GM13976 (cell line): Measurements from ENCODE around the gene ATP8B2.
"Not testable (repeated sequence)": the region's sequence is repeated elsewhere in the genome, so short reads cannot be mapped to it uniquely, and the experiment has no call there.

ENCODE experiments used
- DNase-seq: peaks from one replicate; pipeline ENCODE4 v3.0.0; 2012; ENCODE audit warnings: low spot score
- in situ Hi-C: fragments of 300-500 bp; cut with MboI; formaldehyde crosslinking; loops from one replicate; pipeline ENCODE4 v1.12.0; 2022; ENCODE audit warnings: low sequenced_read_pairs, mixed read lengths, inconsistent platforms; ENCODE audit not compliant: unreplicated experiment
- TF ChIP-seq, protein P1 (sequence below): IDR thresholded peaks from 2 replicates; pipeline ENCODE4 v1.5.1; 2012; ENCODE audit warnings: borderline replicate concordance, mild to moderate bottlenecking; ENCODE audit not compliant: insufficient read depth; ENCODE audit errors: extremely low read depth, missing control alignments, control extremely low read depth

ATP8B2 gene

DNA sequence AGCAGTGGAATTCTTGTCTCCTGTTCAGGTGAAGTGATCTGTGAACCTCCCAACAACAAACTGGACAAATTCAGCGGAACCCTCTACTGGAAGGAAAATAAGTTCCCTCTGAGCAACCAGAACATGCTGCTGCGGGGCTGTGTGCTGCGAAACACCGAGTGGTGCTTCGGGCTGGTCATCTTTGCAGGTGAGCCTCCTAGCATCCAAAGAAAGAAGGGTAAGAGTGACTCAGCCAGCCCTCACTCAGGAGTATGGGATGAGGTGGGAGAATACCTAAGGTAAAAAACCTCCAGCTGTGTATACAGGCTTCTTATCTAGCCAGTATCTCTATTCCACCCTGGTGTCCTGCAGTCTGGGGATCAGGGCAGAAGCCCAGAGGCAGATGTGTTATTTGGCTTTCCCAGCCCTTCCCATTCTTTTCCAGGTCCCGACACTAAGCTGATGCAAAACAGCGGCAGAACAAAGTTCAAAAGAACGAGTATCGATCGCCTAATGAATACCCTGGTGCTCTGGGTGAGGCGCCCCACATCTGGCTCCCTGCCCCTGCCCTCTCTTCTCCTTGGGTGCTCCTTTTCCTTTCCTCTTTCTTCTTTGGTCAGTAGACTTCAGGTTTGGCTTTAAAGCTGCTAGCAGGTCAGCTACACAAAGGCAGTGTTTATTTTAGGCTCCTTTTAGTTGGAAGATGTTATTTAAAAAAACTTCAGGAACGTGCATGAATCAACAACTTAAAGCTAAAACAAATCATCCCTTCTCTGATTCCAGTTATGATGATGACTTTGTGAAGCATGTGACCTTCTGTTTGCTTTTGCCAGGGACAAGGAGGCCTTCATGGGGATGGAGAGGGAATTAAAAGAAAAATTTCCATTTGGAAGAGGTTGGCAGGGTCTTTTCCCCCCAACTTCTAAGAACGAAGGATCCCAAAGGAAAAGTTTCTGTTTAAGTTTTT is 9.0 kb downstream of the ATP8B2 start:
- in situ Hi-C loops, result loop anchor here (10.0 kb wide), 1 partner anchor 140 kb away; the partner anchor contains the start of gene TPM3
- TF ChIP-seq, protein P1, sequence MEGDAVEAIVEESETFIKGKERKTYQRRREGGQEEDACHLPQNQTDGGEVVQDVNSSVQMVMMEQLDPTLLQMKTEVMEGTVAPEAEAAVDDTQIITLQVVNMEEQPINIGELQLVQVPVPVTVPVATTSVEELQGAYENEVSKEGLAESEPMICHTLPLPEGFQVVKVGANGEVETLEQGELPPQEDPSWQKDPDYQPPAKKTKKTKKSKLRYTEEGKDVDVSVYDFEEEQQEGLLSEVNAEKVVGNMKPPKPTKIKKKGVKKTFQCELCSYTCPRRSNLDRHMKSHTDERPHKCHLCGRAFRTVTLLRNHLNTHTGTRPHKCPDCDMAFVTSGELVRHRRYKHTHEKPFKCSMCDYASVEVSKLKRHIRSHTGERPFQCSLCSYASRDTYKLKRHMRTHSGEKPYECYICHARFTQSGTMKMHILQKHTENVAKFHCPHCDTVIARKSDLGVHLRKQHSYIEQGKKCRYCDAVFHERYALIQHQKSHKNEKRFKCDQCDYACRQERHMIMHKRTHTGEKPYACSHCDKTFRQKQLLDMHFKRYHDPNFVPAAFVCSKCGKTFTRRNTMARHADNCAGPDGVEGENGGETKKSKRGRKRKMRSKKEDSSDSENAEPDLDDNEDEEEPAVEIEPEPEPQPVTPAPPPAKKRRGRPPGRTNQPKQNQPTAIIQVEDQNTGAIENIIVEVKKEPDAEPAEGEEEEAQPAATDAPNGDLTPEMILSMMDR, result no peak
- DNase-seq, result no peak

GRCh38 chr1:154335025-154335714 is 9.8 kb downstream of the ATP8B2 start:
- peak; percentile 89 for DNase-seq
- TF ChIP-seq, protein P1, result peak; percentile 79
- in situ Hi-C loops, result loop anchor here (10.0 kb wide), 1 partner anchor 140 kb away; the partner anchor contains the start of gene TPM3

GRCh38 chr1:154337253-154337894 is 12.0 kb downstream of the ATP8B2 start:
- peak; percentile 4 for DNase-seq
- in situ Hi-C loops, result loop anchor here (10.0 kb wide), 1 partner anchor 143 kb away; the partner anchor contains the start of gene TPM3
- TF ChIP-seq, protein P1, result no peak

DNA sequence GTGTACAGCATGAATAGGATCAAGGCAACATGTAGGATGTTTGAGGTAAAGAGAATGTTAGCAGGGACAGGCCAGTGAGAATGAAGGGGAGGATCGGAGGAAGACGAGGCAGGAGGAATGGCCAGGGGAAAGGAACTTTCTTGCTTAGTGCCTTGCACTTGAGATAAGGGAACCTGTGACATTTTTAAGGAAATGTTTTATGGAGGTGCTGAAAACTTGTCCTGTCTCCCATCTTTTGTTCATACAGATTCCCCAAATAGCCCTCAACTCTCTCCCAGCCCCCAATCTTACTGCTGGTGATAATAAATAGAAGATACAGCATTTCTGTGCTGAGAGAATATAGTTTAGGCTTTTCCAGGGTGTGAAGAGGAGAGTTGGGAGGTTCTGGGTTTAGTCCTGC is 13.6 kb downstream of the ATP8B2 start:
- in situ Hi-C loops, result loop anchor here (10.0 kb wide), 1 partner anchor 144 kb away; the partner anchor contains the start of gene TPM3

GRCh38 chr1:154341366-154341765 is 16.0 kb downstream of the ATP8B2 start:
- in situ Hi-C loops, result not testable (repeated sequence)

More for the DNA sequence above, 13.6 kb downstream of the ATP8B2 start:
- DNase-seq, result no peak
- TF ChIP-seq, protein P1, result no peak

DNA sequence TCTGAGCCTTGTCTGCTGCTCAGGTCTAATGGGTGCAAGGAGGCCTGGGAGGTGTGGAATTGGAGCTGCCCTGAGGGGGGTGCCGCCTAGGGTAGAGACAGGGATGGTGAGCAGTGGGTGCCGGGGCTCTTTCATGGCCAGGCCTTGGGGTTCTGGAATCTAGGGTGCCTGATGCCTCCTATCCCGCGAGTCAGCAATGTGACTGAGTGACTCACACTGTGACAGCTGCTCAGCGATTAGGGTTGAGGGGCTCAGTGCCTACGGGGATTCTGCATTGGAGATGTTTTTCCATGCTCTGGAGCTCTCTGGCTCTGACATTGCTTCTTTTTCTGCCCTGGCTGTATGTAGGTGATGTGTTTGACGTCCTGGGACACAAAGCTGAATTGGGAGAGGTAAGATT is 16.8 kb downstream of the ATP8B2 start:
- TF ChIP-seq, protein P1, result no peak
- in situ Hi-C loops, result no loop called here
- no peak for DNase-seq

More at GRCh38 chr1:154341366-154341765, 16.0 kb downstream of the ATP8B2 start:
- not testable (repeated sequence) for DNase-seq
